Caco-2 (cell line): ENCODE data around the gene XPO1. TPM values are rescaled to one million over a fixed set of nuclear protein-coding genes. Genes with fewer than 3 reads are reported as not detected.
A peak's percentile ranks its signal among the peaks of the same experiment; 100 is the strongest.

Experiments
- BruUV-seq: library from RNA; stranded (reverse); fragments of 400-500 nt; replicated peaks from 2 replicates; lab custom pipeline; 2021; lab: Mats Ljungman, UMichigan
- CTCF ChIA-PET: fragments of 300-600 bp; sonication (Branson Sonifier 250); formaldehyde crosslinking; loops from one replicate; lab custom pipeline; 2022; ENCODE audit warnings: antibody characterized with exemption; lab: Charles Lee
- POLR2A ChIA-PET: fragments of 300-600 bp; sonication (Branson Sonifier 250); formaldehyde crosslinking; loops from one replicate; lab custom pipeline; 2022; ENCODE audit warnings: antibody characterized with exemption; lab: Charles Lee
- DNase-seq, 2 experiments: peaks; one replicate each; pipeline versions ENCODE4 v3.0.0 to v3.0.0-alpha.2; 2020 to 2022
- H3K27me3 ChIP-seq: replicated peaks from 2 replicates; pipeline ENCODE4 v1.6.0; 2011; ENCODE audit warnings: low read length; ENCODE audit not compliant: control insufficient read depth, insufficient read depth
- H3K36me3 ChIP-seq: 2 replicates; pipeline ENCODE4 v1.5.1; 2011; ENCODE audit warnings: low read length; ENCODE audit not compliant: control insufficient read depth, insufficient read depth
- H3K4me1 ChIP-seq: fragments of 250-450 bp; sonication (Bioruptor Pico); 2 replicates; pipeline ENCODE4 v1.5.1; 2020; ENCODE audit warnings: mild to moderate bottlenecking
- H3K4me3 ChIP-seq: 2 replicates; pipeline ENCODE4 v1.5.1; 2011; ENCODE audit warnings: low read depth, mild to moderate bottlenecking, control low read depth, low read length
- H3K9me3 ChIP-seq: fragments of 250-450 bp; sonication (Bioruptor Pico); 2 replicates; pipeline ENCODE4 v1.5.1; 2020; ENCODE audit warnings: mild to moderate bottlenecking, moderate library complexity
- H3K27ac Mint-ChIP-seq: one replicate; pipeline ENCODE4 v1.8.0; 2022; ENCODE audit warnings: mixed read lengths; ENCODE audit not compliant: unreplicated experiment
- H3K27me3 Mint-ChIP-seq: one replicate; pipeline ENCODE4 v1.8.0; 2022; ENCODE audit warnings: mixed read lengths; ENCODE audit not compliant: insufficient read depth, unreplicated experiment
- H3K36me3 Mint-ChIP-seq: one replicate; pipeline ENCODE4 v1.8.0; 2022; ENCODE audit warnings: mild to moderate bottlenecking, mixed read lengths; ENCODE audit not compliant: insufficient read depth, unreplicated experiment
- H3K4me1 Mint-ChIP-seq: one replicate; pipeline ENCODE4 v1.8.0; 2022; ENCODE audit warnings: low read depth, mixed read lengths; ENCODE audit not compliant: unreplicated experiment
- H3K4me3 Mint-ChIP-seq: one replicate; pipeline ENCODE4 v1.8.0; 2022; ENCODE audit warnings: mild to moderate bottlenecking, moderate library complexity, mixed read lengths; ENCODE audit not compliant: unreplicated experiment
- H3K9me3 Mint-ChIP-seq: one replicate; pipeline ENCODE4 v1.8.0; 2022; ENCODE audit warnings: mixed read lengths; ENCODE audit not compliant: unreplicated experiment
- CTCF ChIP-seq, 2 experiments: fragments of 200-600 bp in 1 of 2; IDR thresholded peaks; 1 replicate in 1 of 2; 2 replicates in 1 of 2; pipeline versions ENCODE4 v1.5.1 to v1.8.0; 2011 to 2022; ENCODE audit warnings: antibody characterized with exemption in 1 of 2, control low read depth in 1 of 2, inconsistent platforms in 1 of 2, low read depth in 1 of 2, low read length in 1 of 2, mild to moderate bottlenecking in 1 of 2, moderate library complexity in 1 of 2; ENCODE audit not compliant: insufficient read depth in 1 of 2, severe bottlenecking in 1 of 2, unreplicated experiment in 1 of 2
- intact Hi-C: fragments of 100-400 bp; cut with micrococcal nuclease; formaldehyde crosslinking; loops from one replicate; pipeline ENCODE4 v1.10.0; 2022; ENCODE audit not compliant: unreplicated experiment
- total RNA-seq: library from RNA; stranded (reverse); gene quantifications from 2 replicates; pipeline ENCODE4 v1.2.3, GENCODE V29; 2022

XPO1 gene
- total RNA-seq, 1 experiment from 2014 or later: 218 TPM

GRCh38 chr2:61534926-61535325, 3.2 kb downstream of the XPO1 start:
- POLR2A ChIA-PET: no interaction called here
- peaks cover 65% of the 10 kb centered on the region for H3K36me3 Mint-ChIP-seq

DNA sequence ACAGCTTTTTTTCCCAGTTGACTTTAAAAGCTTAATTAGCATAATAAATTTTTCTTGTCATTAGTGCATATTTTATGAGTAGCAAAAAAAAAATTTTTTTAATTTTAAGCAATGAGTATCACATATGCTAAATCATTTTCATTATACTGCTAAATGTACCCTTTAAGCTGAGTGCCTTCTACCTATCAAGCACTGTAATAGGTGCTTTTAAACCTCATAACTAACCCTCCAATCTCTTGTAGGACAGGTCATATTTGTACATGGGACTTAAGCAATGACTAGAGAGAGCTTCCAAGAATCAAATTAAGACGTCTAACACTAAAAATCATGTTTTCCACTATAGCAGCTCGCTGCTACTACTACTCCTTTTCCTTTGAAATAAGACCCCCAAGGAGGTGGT, 7.4 kb downstream of the XPO1 start:
- H3K4me1 Mint-ChIP-seq: no peaks in the 10 kb centered on the region
- Histone ChIP-seq H3K36me3 (no peaks in the 10 kb centered on the region; the same call in 1 of the 2 replicates), H3K9me3 (no peaks in the 10 kb centered on the region), H3K27me3 (no peaks in the 10 kb centered on the region), H3K4me1 (peaks cover 26% of the 10 kb centered on the region), H3K4me3 (no peak overlapping the region)
- ChIA-PET POLR2A (interaction anchor here (0.8 kb wide), 1 partner anchor 8 kb away, joined by 3 read pairs; no protein-coding TSS in a partner anchor), CTCF (no interaction called here)
- intact Hi-C loops: no loop called here
- H3K4me3 Mint-ChIP-seq: no peak overlapping the region
- H3K9me3 Mint-ChIP-seq: no peaks in the 10 kb centered on the region
- peaks cover 73% of the 10 kb centered on the region for H3K36me3 Mint-ChIP-seq
- no peak for TF ChIP-seq CTCF (IDR thresholded peaks at IDR 0.05; ENCODE audit: insufficient read depth in 1 of 2, low read depth in 1 of 2, low read length in 1 of 2, severe bottlenecking in 1 of 2, unreplicated experiment in 1 of 2)
- BruUV-seq: no TSS peak
- no peak overlapping the region for H3K27ac Mint-ChIP-seq
- H3K27me3 Mint-ChIP-seq: no peaks in the 10 kb centered on the region
- no peak for DNase-seq

More at GRCh38 chr2:61534926-61535325, 3.2 kb downstream of the XPO1 start:
- Histone ChIP-seq H3K27me3 (no peaks in the 10 kb centered on the region), H3K4me3 (peak overlapping the region; percentile 18; the same call in 1 of the 2 replicates), H3K9me3 (no peaks in the 10 kb centered on the region), H3K36me3 (no peaks in the 10 kb centered on the region), H3K4me1 (peaks cover 26% of the 10 kb centered on the region)
- no peak for TF ChIP-seq CTCF (IDR thresholded peaks at IDR 0.05; ENCODE audit: insufficient read depth in 1 of 2, low read depth in 1 of 2, low read length in 1 of 2, severe bottlenecking in 1 of 2, unreplicated experiment in 1 of 2)
- Mint-ChIP-seq H3K27ac (peak overlapping the region; percentile 50), H3K4me1 (no peaks in the 10 kb centered on the region), H3K27me3 (no peaks in the 10 kb centered on the region), H3K9me3 (no peaks in the 10 kb centered on the region), H3K4me3 (peak overlapping the region; percentile 94)
- intact Hi-C loops: loop anchor here (5.0 kb wide), 2 partner anchors 102 to 358 kb away; no protein-coding TSS in a partner anchor
- BruUV-seq: no TSS peak
- no peak for DNase-seq
- CTCF ChIA-PET: no interaction called here

DNA sequence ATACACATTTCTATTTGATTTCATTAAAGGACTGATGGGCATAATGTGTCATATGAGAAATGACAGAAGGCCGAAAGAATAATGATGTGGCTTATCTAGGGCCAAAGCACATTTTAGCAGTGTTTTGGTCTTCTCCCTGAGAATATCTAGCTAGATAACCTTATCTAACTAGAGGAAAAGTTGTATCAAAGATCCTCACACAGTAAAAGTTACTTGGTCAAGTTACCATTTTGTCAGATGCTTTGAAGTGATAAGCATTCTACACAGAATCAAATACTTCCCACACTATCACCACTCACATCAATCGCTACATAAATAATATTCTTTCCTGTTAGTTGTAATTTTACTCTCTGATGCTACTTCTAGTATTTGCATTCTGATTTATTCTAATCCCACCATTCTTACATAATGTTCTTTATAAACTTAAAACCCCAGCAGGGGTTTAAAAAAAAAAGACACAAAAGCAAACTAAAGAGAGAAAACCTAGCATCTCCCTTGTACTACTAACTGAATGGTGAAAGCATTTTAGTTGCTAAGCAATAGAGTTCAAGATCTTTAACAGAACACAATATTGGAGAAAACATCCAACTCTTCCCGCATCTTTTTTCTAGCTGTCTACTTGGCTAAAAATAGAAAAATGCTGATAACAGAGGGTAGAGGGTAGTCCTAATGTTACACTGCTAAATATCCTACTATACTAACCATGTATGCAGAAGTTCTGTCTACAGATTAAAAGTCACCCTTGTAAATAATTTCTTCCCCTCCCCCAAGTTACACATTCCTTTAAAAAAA, 8.0 kb downstream of the XPO1 start:
- no peak overlapping the region for H3K4me3 Mint-ChIP-seq
- H3K27ac Mint-ChIP-seq: no peak overlapping the region
- H3K27me3 Mint-ChIP-seq: no peaks in the 10 kb centered on the region
- no peak for TF ChIP-seq CTCF (IDR thresholded peaks at IDR 0.05; ENCODE audit: insufficient read depth in 1 of 2, low read depth in 1 of 2, low read length in 1 of 2, severe bottlenecking in 1 of 2, unreplicated experiment in 1 of 2)
- H3K36me3 Mint-ChIP-seq: peaks cover 73% of the 10 kb centered on the region
- no peaks in the 10 kb centered on the region for H3K27me3 ChIP-seq
- no peaks in the 10 kb centered on the region; the same call in 1 of the 2 replicates for H3K36me3 ChIP-seq
- no peak for DNase-seq
- H3K9me3 Mint-ChIP-seq: no peaks in the 10 kb centered on the region
- ChIA-PET CTCF (no interaction called here), POLR2A (interaction anchor here (0.8 to 1.4 kb wide), 2 partner anchors 8 to 9 kb away, joined by 3 read pairs; partner anchors contain the start of gene XPO1)
- BruUV-seq: no TSS peak
- no peaks in the 10 kb centered on the region for H3K4me1 Mint-ChIP-seq
- peaks cover 22% of the 10 kb centered on the region for H3K4me1 ChIP-seq
- H3K9me3 ChIP-seq: no peaks in the 10 kb centered on the region
- intact Hi-C loops: no loop called here
- H3K4me3 ChIP-seq: no peak overlapping the region
